GM13977 (cell line): Measurements from ENCODE around the gene ZNF362.
"Not testable (repeated sequence)": the region's sequence is repeated elsewhere in the genome, so short reads cannot be mapped to it uniquely, and the experiment has no call there.

ENCODE experiments used
- DNase-seq: peaks from one replicate; pipeline ENCODE4 v3.0.0; 2012; ENCODE audit warnings: low spot score
- CTCF ChIP-seq: IDR thresholded peaks from 2 replicates; pipeline ENCODE4 v1.5.1; 2012; ENCODE audit warnings: mild to moderate bottlenecking, control low read depth; ENCODE audit not compliant: insufficient read depth; ENCODE audit errors: extremely low read depth, missing control alignments
- in situ Hi-C: fragments of 300-500 bp; cut with MboI; formaldehyde crosslinking; loops from one replicate; pipeline ENCODE4 v1.12.0; 2022; ENCODE audit warnings: low sequenced_read_pairs, low pct_unique_long_range_greater_than_20kb, mixed read lengths, inconsistent platforms; ENCODE audit not compliant: unreplicated experiment

ZNF362 gene

GRCh38 chr1:33288976-33289857 is 32.9 kb downstream of the ZNF362 start:
- no peak for TF ChIP-seq CTCF
- in situ Hi-C loops, result no loop called here

DNA sequence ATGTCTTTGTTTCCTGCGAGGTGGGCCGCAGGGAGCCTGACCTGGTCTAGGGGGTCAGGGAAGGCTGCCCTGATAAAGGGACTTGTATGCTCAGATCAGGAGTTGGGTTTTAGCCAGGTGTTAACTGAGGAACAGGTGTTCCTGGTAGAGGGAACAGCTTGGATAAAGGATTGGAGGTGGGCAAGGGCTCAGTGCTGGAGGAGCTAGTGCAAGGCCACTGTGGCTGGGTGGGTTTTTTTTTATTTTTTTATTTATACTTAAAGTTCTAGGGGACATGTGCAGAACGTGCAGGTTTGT is 33.5 kb downstream of the ZNF362 start:
- in situ Hi-C loops, result loop anchor here (10.0 kb wide), 1 partner anchor 185 kb away; the partner anchor contains the start of gene ZSCAN20
- TF ChIP-seq CTCF, result no peak
- no peak for DNase-seq

More at GRCh38 chr1:33288976-33289857, 32.9 kb downstream of the ZNF362 start:
- no peak for DNase-seq

- not testable (repeated sequence) for DNase-seq
- in situ Hi-C loops, result loop anchor here (10.0 kb wide), 1 partner anchor 184 kb away; the partner anchor contains the start of gene ZSCAN20
Observed at GRCh38 chr1:33290615-33291014, 34.3 kb downstream of the ZNF362 start.

DNA sequence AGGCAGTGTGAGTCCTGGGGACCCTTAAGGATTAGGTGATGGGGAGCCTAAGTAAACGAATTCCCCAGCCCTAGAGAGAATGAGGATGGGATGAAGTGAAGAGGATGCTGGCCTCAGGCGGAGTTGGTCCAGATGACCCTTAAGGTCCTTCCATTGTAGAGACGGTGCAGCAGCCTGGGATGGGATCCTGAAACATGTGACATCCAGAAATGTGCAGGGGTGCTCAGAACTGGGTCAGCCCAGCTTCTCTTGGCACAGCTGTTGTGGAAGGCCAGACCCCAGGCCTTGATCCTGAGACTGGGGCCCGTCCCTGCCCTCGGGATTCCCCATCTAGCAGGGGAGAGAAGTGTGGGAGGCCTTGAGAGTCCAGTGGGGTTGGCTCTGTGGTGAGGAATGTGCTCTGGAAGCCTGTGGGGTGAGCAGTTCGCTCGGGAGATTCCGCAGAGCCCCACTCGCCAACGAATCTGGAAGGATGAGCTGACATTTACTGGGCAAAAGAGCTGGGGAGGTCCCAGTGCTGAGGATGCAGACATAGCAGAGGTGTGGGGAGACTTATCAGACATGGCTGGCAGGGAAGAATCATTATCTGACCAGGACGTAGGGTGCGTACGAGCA is 36.5 kb downstream of the ZNF362 start:
- DNase-seq, result no peak
- TF ChIP-seq CTCF, result no peak
- in situ Hi-C loops, result loop anchor here (10.0 kb wide), 1 partner anchor 182 kb away; the partner anchor contains the start of gene ZSCAN20

DNA sequence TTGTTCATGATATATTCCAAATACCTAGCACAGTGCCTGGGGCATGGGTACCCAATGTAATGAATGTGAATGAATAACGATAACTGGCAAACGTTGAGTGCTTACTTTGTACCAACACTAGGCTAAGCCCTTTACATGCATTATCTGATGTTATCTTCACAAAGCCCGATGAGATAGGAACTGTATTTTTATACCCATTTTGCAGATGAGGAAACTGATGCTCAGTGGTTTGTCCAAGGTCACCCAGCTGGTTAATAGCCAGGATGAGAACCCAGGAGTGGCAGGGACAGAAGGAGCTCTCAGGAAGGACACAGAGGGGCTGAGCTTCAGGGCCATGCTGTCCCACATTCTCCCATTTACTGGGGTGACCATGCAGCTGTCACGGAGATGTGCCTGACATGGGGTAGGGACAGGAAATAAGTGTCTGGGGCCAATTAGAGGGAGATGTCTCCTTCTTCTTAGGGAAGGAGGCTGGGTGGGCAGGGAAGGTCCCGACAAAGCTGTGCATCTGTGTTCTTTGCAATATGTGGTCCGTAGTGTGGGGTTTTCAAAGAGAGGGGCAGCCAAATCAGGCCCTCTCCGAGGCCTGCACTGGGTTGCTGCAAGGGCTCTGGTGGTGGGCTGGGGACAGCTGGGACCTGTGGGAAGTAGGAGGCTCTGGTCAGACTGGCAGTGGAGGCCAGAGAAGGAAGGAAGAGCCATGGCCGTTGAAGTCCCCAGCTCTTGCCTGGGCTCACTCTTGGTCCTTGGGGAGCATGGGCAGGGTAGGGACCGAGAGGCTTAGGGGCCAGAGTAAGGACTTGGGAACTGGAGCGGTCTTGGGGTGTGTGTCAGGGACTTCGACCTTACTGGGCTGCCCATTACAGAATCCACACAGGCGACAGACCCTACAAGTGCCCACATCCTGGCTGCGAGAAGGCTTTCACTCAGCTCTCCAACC is 38.0 kb downstream of the ZNF362 start:
- in situ Hi-C loops, result loop anchor here (10.0 kb wide), 1 partner anchor 180 kb away; the partner anchor contains the start of gene ZSCAN20
- no peak for TF ChIP-seq CTCF
- DNase-seq, result no peak

DNA sequence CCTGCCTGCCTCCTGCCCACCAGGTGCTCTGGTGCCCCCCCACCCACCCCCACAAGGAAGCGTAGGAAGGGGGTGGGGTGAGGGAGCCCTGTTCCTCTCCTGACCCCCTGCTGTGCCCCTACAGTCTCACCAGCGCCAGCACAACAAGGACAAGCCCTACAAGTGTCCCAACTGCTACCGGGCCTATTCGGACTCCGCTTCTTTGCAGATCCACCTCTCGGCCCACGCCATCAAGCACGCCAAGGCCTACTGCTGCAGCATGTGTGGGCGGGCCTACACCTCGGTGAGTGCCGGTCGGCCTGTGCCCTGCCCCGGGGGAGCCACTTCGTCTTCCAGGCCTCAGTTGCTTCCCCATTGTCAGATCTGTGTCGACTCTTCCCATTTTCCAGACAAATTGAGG is 38.7 kb downstream of the ZNF362 start:
- TF ChIP-seq CTCF, result no peak
- DNase-seq, result no peak
- in situ Hi-C loops, result loop anchor here (10.0 kb wide), 1 partner anchor 180 kb away; the partner anchor contains the start of gene ZSCAN20
